ENCODE data around the gene GNE.
"Not testable (repeated sequence)": the region's sequence is repeated elsewhere in the genome, so short reads cannot be mapped to it uniquely, and the experiment has no call there.

The GNE gene

DNA sequence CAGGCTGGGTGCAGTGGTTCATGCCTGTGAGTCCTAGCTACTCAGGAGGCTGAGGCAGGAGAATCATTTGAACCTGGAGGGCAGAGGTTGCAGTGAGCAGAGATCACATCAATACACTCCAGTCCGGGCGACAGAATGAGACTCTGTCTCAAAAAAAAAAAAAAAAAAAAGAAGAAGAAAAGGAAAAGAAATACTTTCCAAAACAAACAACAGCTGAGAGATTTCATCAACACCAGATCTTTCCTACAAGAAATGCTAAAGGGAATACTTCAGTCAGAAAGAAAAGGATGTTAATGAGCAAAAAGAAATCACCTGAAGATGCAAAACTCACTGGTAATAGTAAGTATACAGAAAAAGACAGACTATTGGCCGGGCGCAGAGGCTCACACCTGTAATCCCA, 80.7 kb downstream of the GNE start:
- Histone ChIP-seq H3K36me3 (ENCODE audit: insufficient read depth, low read length) (no peaks in the 10 kb centered on the region; the same call in 1 of the 2 replicates), H4K20me1 (ENCODE audit: insufficient read depth, low read length) (no peaks in the 10 kb centered on the region), H3K4me1 (ENCODE audit: insufficient read depth, low read length, severe bottlenecking) (no peaks in the 10 kb centered on the region), H3K27me3 (ENCODE audit: insufficient read depth, low read length) (no peaks in the 10 kb centered on the region), H3K9me3 (ENCODE audit: low read length) (no peaks in the 10 kb centered on the region), H3K9me2 (ENCODE audit: low read depth, low read length) (no peaks in the 10 kb centered on the region), H3K79me2 (ENCODE audit: insufficient read depth, low read length) (no peaks in the 10 kb centered on the region), H3F3A (ENCODE audit: insufficient read depth, low read length) (no peaks in the 10 kb centered on the region), H3K9ac (ENCODE audit: low read length) (no peak overlapping the region), H3K27ac (ENCODE audit: low read depth, low read length, poor library complexity, severe bottlenecking) (no peak overlapping the region), H2AFZ (ENCODE audit: low read length) (no peak overlapping the region), H3K4me2 (ENCODE audit: low read length) (no peak overlapping the region), H3K4me3 (ENCODE audit: low read depth, low read length, poor library complexity, severe bottlenecking) (no peak overlapping the region)
- no peak for TF ChIP-seq EZH2 (IDR thresholded peaks at IDR 0.05; ENCODE audit: borderline replicate concordance, low read length)
- TF ChIP-seq, protein P1, sequence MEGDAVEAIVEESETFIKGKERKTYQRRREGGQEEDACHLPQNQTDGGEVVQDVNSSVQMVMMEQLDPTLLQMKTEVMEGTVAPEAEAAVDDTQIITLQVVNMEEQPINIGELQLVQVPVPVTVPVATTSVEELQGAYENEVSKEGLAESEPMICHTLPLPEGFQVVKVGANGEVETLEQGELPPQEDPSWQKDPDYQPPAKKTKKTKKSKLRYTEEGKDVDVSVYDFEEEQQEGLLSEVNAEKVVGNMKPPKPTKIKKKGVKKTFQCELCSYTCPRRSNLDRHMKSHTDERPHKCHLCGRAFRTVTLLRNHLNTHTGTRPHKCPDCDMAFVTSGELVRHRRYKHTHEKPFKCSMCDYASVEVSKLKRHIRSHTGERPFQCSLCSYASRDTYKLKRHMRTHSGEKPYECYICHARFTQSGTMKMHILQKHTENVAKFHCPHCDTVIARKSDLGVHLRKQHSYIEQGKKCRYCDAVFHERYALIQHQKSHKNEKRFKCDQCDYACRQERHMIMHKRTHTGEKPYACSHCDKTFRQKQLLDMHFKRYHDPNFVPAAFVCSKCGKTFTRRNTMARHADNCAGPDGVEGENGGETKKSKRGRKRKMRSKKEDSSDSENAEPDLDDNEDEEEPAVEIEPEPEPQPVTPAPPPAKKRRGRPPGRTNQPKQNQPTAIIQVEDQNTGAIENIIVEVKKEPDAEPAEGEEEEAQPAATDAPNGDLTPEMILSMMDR (IDR thresholded peaks at IDR 0.05; ENCODE audit: low read length) = no peak

DNA sequence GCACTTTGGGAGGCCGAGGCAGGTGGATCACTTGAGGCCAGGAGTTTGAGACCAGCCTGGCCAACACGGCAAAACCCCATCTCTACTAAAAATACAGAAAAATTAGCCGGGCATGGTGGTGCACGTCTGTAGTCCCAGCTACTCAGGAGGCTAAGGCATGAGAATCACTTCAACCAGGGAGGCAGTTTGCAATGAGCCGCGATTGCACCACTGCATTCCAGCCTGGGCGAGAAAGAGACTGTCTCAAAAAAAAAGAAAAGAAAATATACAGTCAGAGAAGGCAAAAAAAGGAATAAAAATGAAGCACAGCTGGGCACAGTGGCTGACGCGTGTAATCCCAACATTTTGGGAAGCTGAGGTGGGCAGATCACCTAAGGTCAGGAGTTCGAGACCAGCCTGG, 81.8 kb downstream of the GNE start:
- not testable (repeated sequence) for H2AFZ ChIP-seq (ENCODE audit: low read length); H3K4me2 ChIP-seq (ENCODE audit: low read length); H3K9me2 ChIP-seq (ENCODE audit: low read depth, low read length); H3K4me1 ChIP-seq (ENCODE audit: insufficient read depth, low read length, severe bottlenecking); H4K20me1 ChIP-seq (ENCODE audit: insufficient read depth, low read length); H3K9me3 ChIP-seq (ENCODE audit: low read length); H3K27me3 ChIP-seq (ENCODE audit: insufficient read depth, low read length); H3K4me3 ChIP-seq (ENCODE audit: low read depth, low read length, poor library complexity, severe bottlenecking); H3K79me2 ChIP-seq (ENCODE audit: insufficient read depth, low read length); H3F3A ChIP-seq (ENCODE audit: insufficient read depth, low read length); H3K9ac ChIP-seq (ENCODE audit: low read length); H3K27ac ChIP-seq (ENCODE audit: low read depth, low read length, poor library complexity, severe bottlenecking); H3K36me3 ChIP-seq (ENCODE audit: insufficient read depth, low read length)

DNA sequence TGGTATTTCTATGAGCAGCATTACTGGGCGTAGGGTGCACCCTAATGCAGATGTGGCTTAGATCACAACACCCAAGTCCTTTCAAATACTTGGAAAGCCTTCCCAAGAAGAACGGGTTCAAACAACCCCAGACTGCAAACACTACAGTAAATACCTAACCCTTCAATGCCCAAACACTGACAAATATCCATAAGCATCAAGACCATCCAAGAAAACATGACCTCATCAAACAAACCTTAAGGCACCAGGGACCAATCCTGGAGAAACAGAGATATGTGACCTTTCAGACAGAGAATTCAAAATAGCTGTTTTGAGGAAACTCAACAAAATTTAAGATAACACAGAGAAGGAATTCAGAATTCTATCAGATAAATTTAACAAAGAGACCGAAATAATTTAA, 83.0 kb downstream of the GNE start:
- H2AFZ ChIP-seq (ENCODE audit: low read length); H3K36me3 ChIP-seq (ENCODE audit: insufficient read depth, low read length); H3K4me1 ChIP-seq (ENCODE audit: insufficient read depth, low read length, severe bottlenecking); H3K4me3 ChIP-seq (ENCODE audit: low read depth, low read length, poor library complexity, severe bottlenecking); H3K79me2 ChIP-seq (ENCODE audit: insufficient read depth, low read length); H3K27me3 ChIP-seq (ENCODE audit: insufficient read depth, low read length); H3K4me2 ChIP-seq (ENCODE audit: low read length); H3F3A ChIP-seq (ENCODE audit: insufficient read depth, low read length); H3K9me3 ChIP-seq (ENCODE audit: low read length); H3K27ac ChIP-seq (ENCODE audit: low read depth, low read length, poor library complexity, severe bottlenecking); H4K20me1 ChIP-seq (ENCODE audit: insufficient read depth, low read length); H3K9me2 ChIP-seq (ENCODE audit: low read depth, low read length); H3K9ac ChIP-seq (ENCODE audit: low read length): not testable (repeated sequence)

DNA sequence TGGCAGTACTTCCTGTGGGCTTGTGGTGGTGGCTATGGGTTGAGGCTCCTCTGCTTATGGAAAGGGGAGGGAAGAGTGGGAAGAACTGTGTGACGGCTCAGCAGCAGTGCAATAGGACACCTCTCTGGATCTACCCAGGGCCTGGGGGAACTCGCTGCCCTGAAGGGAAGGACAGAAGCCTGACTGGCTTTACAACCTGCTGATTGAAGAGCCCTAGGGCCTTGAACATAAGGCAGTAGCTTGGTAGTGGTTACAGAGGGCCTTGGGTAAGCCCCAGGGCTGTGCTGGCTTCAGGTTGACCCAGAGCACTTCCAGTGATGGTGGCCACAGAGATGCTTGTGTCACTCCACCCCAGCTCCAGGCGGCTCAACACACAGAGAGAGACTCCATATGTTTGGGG, 83.5 kb downstream of the GNE start:
- Histone ChIP-seq H3K27me3 (ENCODE audit: insufficient read depth, low read length) (no peaks in the 10 kb centered on the region), H2AFZ (ENCODE audit: low read length) (no peak overlapping the region), H3K9me3 (ENCODE audit: low read length) (no peaks in the 10 kb centered on the region), H3K4me2 (ENCODE audit: low read length) (no peak overlapping the region), H4K20me1 (ENCODE audit: insufficient read depth, low read length) (no peaks in the 10 kb centered on the region), H3K4me1 (ENCODE audit: insufficient read depth, low read length, severe bottlenecking) (no peaks in the 10 kb centered on the region), H3K79me2 (ENCODE audit: insufficient read depth, low read length) (no peaks in the 10 kb centered on the region), H3K9ac (ENCODE audit: low read length) (no peak overlapping the region), H3F3A (ENCODE audit: insufficient read depth, low read length) (no peaks in the 10 kb centered on the region), H3K4me3 (ENCODE audit: low read depth, low read length, poor library complexity, severe bottlenecking) (no peak overlapping the region), H3K27ac (ENCODE audit: low read depth, low read length, poor library complexity, severe bottlenecking) (no peak overlapping the region), H3K9me2 (ENCODE audit: low read depth, low read length) (no peaks in the 10 kb centered on the region), H3K36me3 (ENCODE audit: insufficient read depth, low read length) (no peaks in the 10 kb centered on the region)
- TF ChIP-seq EZH2 (IDR thresholded peaks at IDR 0.05; ENCODE audit: borderline replicate concordance, low read length) = no peak
- TF ChIP-seq, protein P1 (IDR thresholded peaks at IDR 0.05; ENCODE audit: low read length) = no peak

Data from OCI-LY1 (cell line).